Common myeloid progenitor, CD34-positive (primary cell): ENCODE data around the gene SOWAHC.
"Not testable (repeated sequence)": the region's sequence is repeated elsewhere in the genome, so short reads cannot be mapped to it uniquely, and the experiment has no call there.

ENCODE experiments used
- CTCF ChIA-PET: fragments of 350-600 bp; sonication (Branson Sonifier 250); formaldehyde crosslinking; loops from one replicate; lab custom pipeline; 2021; ENCODE audit warnings: antibody characterized with exemption; lab: Charles Lee
- POLR2A ChIA-PET: fragments of 350-600 bp; sonication (Branson Sonifier 250); formaldehyde crosslinking; loops from one replicate; lab custom pipeline; 2021; ENCODE audit warnings: antibody characterized with exemption; lab: Charles Lee
- DNase-seq, 3 donors: peaks; one replicate each; pipeline versions ENCODE4 v3.0.0 to v3.0.0-alpha.2; 2013
- H3K27ac ChIP-seq, 2 experiments: 1 replicate in 1 of 2; 2 replicates in 1 of 2; pipeline ENCODE4 v1.7.0; 2013; ENCODE audit warnings: inconsistent platforms in 2 of 2, low read length in 2 of 2, mild to moderate bottlenecking in 2 of 2, low read depth in 1 of 2, moderate library complexity in 1 of 2; ENCODE audit not compliant: severe bottlenecking in 2 of 2, insufficient read depth in 1 of 2, poor library complexity in 1 of 2
- H3K27me3 ChIP-seq, 5 experiments: replicated peaks in 2 of 5; 1 replicate in 3 of 5; 2 replicates in 2 of 5; pipeline versions ENCODE4 v1.6.1 to v1.7.0; 2013; ENCODE audit warnings: low read length in 4 of 5, mild to moderate bottlenecking in 2 of 5, moderate library complexity in 2 of 5, inconsistent platforms in 1 of 5; ENCODE audit not compliant: insufficient read depth in 5 of 5, control insufficient read depth in 4 of 5
- H3K36me3 ChIP-seq, 4 experiments: 1 replicate in 2 of 4; 2 replicates in 2 of 4; pipeline versions ENCODE4 v1.6.1 to v1.7.0; 2013; ENCODE audit warnings: low read length in 3 of 4, control low read depth in 1 of 4, mild to moderate bottlenecking in 1 of 4; ENCODE audit not compliant: control insufficient read depth in 4 of 4, insufficient read depth in 4 of 4
- H3K4me1 ChIP-seq, 4 experiments: 1 replicate in 3 of 4; 2 replicates in 1 of 4; pipeline versions ENCODE4 v1.6.1 to v1.7.1; 2013; ENCODE audit warnings: low read length in 3 of 4, mild to moderate bottlenecking in 3 of 4, control low read depth in 1 of 4, inconsistent platforms in 1 of 4, moderate library complexity in 1 of 4; ENCODE audit not compliant: control insufficient read depth in 4 of 4, insufficient read depth in 4 of 4; ENCODE audit errors: control extremely low read depth in 1 of 4
- H3K4me3 ChIP-seq, 7 experiments: 1 replicate in 4 of 7; 2 replicates in 3 of 7; pipeline versions ENCODE4 v1.5.1 to v1.7.0; 2013; ENCODE audit warnings: mild to moderate bottlenecking in 7 of 7, low read length in 6 of 7, moderate library complexity in 6 of 7, inconsistent platforms in 2 of 7, low read depth in 2 of 7, control low read depth in 1 of 7; ENCODE audit not compliant: insufficient read depth in 4 of 7, control insufficient read depth in 1 of 7; ENCODE audit errors: extremely low read depth in 1 of 7
- H3K9me3 ChIP-seq, 5 experiments: 1 replicate in 4 of 5; 2 replicates in 1 of 5; pipeline versions ENCODE4 v1.6.1 to v1.7.1; 2013; ENCODE audit warnings: low read length in 4 of 5, mild to moderate bottlenecking in 2 of 5, inconsistent platforms in 1 of 5, low read depth in 1 of 5, moderate library complexity in 1 of 5; ENCODE audit not compliant: control insufficient read depth in 4 of 5, insufficient read depth in 2 of 5; ENCODE audit errors: control extremely low read depth in 1 of 5
- WGBS: methylation state at CpG from one replicate; pipeline ENCODE4 v1.1.5; 2013; ENCODE audit not compliant: insufficient coverage; 5-methylcytosine and 5-hydroxymethylcytosine counted together

The SOWAHC gene

DNA sequence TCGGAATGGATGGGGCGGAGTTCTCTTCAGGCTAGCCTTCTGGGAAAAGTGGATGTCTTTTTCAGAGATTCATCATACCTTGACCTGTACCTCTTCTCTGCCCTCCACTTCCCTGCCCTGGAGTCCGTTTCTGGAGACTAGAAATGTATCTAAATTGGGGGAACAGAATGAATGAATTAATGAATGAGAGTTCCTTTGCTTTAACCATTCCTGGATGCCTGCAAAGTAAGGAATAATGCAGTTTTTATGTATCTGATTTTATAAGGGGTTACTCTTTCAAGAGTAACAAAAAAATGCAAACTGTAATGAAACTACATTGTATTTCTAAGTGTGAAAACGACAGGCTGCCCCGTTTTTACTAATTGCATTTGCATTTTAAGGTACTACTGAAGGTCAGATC, 2.0 kb downstream of the SOWAHC start:
- Histone ChIP-seq H3K9me3 (peaks cover 0 to 4% (median 3%) of the 10 kb centered on the region in 5 experiments), H3K4me3 (no peak overlapping the region), H3K27me3 (peaks cover 28 to 94% (median 42%) of the 10 kb centered on the region in 5 experiments), H3K27ac (no peak overlapping the region), H3K4me1 (peaks cover 0 to 15% (median 11%) of the 10 kb centered on the region in 4 experiments), H3K36me3 (no peaks in the 10 kb centered on the region)
- no peak for DNase-seq
- WGBS: no CpG with 5 or more reads among the region's 5 CpGs
- ChIA-PET CTCF (no interaction called here), POLR2A (no interaction called here)

DNA sequence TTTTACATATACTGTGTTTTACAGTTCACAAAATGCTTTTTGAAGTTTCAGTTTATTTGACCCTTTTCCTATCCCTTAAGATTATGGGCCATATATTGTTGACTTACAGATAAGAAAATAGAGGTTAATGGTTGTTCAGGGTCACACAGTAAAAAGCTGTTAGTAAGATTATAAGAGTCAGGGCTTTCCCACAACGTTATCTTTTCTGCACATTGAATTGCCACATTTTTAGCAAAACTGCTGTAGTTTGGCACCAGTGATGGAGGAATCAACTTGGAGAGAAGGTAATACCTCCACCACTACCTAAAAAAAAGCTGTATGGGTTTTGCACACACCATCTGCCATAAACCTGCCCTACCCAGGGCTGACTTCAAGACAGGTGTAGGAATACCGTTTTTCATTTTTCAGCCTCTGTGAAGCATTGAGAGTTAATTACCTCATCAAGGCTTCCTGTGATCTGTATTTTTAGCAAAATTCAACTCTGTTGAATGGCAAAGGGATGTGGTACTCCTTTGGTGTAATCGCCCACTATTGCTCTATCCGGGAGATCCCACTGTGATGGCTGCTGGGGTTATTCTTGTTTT, 5.0 kb downstream of the SOWAHC start:
- 100% methylated on average over 2 of the region's 4 CpGs for WGBS
- H3K27me3 ChIP-seq: peaks cover 26 to 77% (median 33%) of the 10 kb centered on the region in 5 experiments
- H3K4me3 ChIP-seq: no peak overlapping the region
- POLR2A ChIA-PET: no interaction called here
- CTCF ChIA-PET: no interaction called here
- H3K36me3 ChIP-seq: no peaks in the 10 kb centered on the region
- H3K27ac ChIP-seq: no peak overlapping the region
- H3K9me3 ChIP-seq: peaks cover 0 to 4% (median 3%) of the 10 kb centered on the region in 5 experiments
- no peak for DNase-seq
- H3K4me1 ChIP-seq: peaks cover 0 to 10% (median 7%) of the 10 kb centered on the region in 4 experiments

- DNase-seq: no peak
- Histone ChIP-seq H3K36me3 (no peaks in the 10 kb centered on the region), H3K27me3 (peaks cover 11 to 40% (median 18%) of the 10 kb centered on the region in 5 experiments), H3K4me3 (no peak overlapping the region), H3K4me1 (no peaks in the 10 kb centered on the region), H3K27ac (no peak overlapping the region), H3K9me3 (no peaks in the 10 kb centered on the region)
- WGBS: 92% methylated on average over 3 of the region's 5 CpGs
- POLR2A ChIA-PET: no interaction called here
- CTCF ChIA-PET: no interaction called here
Measured at GRCh38 chr2:109623297-109623696, 9.1 kb downstream of the SOWAHC start.

DNA sequence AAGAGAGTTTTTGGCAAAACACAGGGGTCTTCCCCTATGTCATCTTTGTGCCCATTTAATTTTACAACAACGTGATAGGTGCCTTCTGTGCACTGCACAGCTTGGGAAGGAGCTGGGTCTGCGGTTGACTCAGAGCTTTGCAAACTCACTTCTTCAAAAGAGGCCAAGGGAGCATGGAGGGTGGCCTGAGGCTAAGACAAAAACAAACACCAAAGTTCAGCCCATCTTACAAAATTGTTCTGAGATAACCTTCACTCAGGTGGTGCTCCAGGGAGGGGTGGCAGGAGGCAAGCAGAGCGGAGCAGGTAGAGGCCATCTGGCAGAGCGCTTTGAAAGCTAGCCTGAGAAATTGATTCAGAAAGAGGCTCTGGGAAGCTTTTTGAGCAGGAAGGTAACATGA, 9.8 kb downstream of the SOWAHC start:
- no peak overlapping the region for H3K4me3 ChIP-seq
- H3K27me3 ChIP-seq: peaks cover 8 to 34% (median 14%) of the 10 kb centered on the region in 5 experiments
- 100% methylated on average over 3 of the region's 4 CpGs for WGBS
- H3K27ac ChIP-seq: no peak overlapping the region
- H3K9me3 ChIP-seq: no peaks in the 10 kb centered on the region
- H3K36me3 ChIP-seq: no peaks in the 10 kb centered on the region
- no peak for DNase-seq
- ChIA-PET CTCF (no interaction called here), POLR2A (no interaction called here)
- H3K4me1 ChIP-seq: no peaks in the 10 kb centered on the region

DNA sequence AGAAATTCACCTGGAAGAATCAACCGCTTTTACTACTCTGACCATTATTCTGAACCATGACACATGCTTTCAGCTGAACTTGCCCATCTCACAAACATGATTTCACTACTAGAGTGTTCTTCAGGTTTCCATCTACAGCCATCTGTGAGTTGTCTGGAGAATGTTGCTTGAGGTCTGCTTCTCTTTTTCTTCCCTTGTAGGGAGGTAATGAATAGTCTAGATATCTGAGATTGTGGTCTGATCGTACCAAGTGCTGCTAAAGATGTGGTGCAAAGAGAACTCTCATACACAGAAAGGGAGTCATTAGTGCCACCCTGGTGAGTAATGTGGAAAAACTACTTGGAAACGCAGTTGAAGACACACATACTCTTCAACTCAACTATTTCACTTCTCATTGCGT, 10.2 kb downstream of the SOWAHC start:
- H3K4me1 ChIP-seq: no peaks in the 10 kb centered on the region
- 85% methylated on average over 2 of the region's 4 CpGs for WGBS
- peaks cover 4 to 30% (median 12%) of the 10 kb centered on the region in 5 experiments for H3K27me3 ChIP-seq
- H3K4me3 ChIP-seq: no peak overlapping the region
- H3K36me3 ChIP-seq: no peaks in the 10 kb centered on the region
- CTCF ChIA-PET: interaction anchor here (0.6 kb wide), 1 partner anchor 1137 kb away, joined by 3 read pairs; no protein-coding TSS in a partner anchor
- no peak overlapping the region for H3K27ac ChIP-seq
- no peaks in the 10 kb centered on the region for H3K9me3 ChIP-seq
- no peak for DNase-seq
- POLR2A ChIA-PET: no interaction called here

- 50% methylated on average over 2 of the region's 7 CpGs for WGBS
- POLR2A ChIA-PET, CTCF ChIA-PET: not testable (repeated sequence)
Measured at GRCh38 chr2:109628321-109628720, 14.2 kb downstream of the SOWAHC start.

GRCh38 chr2:109629867-109630266, 15.7 kb downstream of the SOWAHC start:
- no peaks in the 10 kb centered on the region for H3K9me3 ChIP-seq
- H3K27me3 ChIP-seq: peaks cover 0 to 4% (median 0%) of the 10 kb centered on the region in 5 experiments
- POLR2A ChIA-PET: no interaction called here
- DNase-seq: no peak
- no peak overlapping the region for H3K4me3 ChIP-seq
- no peaks in the 10 kb centered on the region for H3K36me3 ChIP-seq
- H3K4me1 ChIP-seq: peaks cover 0 to 2% (median 0%) of the 10 kb centered on the region in 4 experiments
- no CpG with 5 or more reads among the region's 3 CpGs for WGBS
- H3K27ac ChIP-seq: no peak overlapping the region
- CTCF ChIA-PET: no interaction called here

More at GRCh38 chr2:109628321-109628720, 14.2 kb downstream of the SOWAHC start:
- H3K27me3 ChIP-seq: peaks cover 0 to 12% (median 5%) of the 10 kb centered on the region in 5 experiments
- H3K4me3 ChIP-seq, H3K27ac ChIP-seq, DNase-seq, H3K4me1 ChIP-seq, H3K36me3 ChIP-seq, H3K9me3 ChIP-seq: not testable (repeated sequence)
